ENCODE measurements around the gene PLPPR5.

DNA sequence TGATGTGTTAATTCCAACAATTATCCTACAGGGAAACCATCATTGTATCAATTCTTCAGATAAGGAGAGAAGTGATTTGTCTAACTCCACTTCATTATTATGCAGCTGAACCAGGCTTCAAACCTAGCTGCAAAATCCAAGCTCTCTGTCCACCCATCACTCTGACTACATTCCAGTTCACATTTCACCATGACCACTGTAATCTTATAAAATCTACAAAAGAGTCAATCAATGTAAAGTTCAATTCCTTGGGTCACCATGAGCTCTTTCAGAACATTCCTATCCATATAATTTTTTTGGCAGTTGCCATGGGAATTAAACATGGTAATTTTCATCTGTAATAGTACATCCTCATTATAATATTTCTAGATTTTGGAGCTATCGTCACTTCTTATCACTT lies 100.9 kb downstream of the PLPPR5 start:
- TF ChIP-seq, protein P1, sequence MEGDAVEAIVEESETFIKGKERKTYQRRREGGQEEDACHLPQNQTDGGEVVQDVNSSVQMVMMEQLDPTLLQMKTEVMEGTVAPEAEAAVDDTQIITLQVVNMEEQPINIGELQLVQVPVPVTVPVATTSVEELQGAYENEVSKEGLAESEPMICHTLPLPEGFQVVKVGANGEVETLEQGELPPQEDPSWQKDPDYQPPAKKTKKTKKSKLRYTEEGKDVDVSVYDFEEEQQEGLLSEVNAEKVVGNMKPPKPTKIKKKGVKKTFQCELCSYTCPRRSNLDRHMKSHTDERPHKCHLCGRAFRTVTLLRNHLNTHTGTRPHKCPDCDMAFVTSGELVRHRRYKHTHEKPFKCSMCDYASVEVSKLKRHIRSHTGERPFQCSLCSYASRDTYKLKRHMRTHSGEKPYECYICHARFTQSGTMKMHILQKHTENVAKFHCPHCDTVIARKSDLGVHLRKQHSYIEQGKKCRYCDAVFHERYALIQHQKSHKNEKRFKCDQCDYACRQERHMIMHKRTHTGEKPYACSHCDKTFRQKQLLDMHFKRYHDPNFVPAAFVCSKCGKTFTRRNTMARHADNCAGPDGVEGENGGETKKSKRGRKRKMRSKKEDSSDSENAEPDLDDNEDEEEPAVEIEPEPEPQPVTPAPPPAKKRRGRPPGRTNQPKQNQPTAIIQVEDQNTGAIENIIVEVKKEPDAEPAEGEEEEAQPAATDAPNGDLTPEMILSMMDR (IDR thresholded peaks at IDR 0.05; ENCODE audit: low read depth, low read length): no peak
- TF ChIP-seq EZH2phosphoT487 (IDR thresholded peaks at IDR 0.05; ENCODE audit: low read depth): no peak
